GM10266 (cell line): Measurements from ENCODE around the gene YAP1.

ENCODE experiments used
- DNase-seq: peaks from one replicate; pipeline ENCODE4 v3.0.0; 2012; ENCODE audit errors: extremely low spot score
- TF ChIP-seq, protein P1 (sequence below): IDR thresholded peaks from 2 replicates; pipeline ENCODE4 v1.5.1; 2012; ENCODE audit warnings: mild to moderate bottlenecking, low read depth; ENCODE audit not compliant: control insufficient read depth, insufficient read depth; ENCODE audit errors: missing control alignments

Gene YAP1

DNA sequence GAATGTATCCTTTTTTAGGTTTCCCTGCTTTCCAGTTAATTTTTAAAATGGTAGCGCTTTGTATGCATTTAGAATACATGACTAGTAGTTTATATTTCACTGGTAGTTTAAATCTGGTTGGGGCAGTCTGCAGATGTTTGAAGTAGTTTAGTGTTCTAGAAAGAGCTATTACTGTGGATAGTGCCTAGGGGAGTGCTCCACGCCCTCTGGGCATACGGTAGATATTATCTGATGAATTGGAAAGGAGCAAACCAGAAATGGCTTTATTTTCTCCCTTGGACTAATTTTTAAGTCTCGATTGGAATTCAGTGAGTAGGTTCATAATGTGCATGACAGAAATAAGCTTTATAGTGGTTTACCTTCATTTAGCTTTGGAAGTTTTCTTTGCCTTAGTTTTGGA lies 120.7 kb downstream of the YAP1 start:
- DNase-seq: no peak
- TF ChIP-seq, protein P1, sequence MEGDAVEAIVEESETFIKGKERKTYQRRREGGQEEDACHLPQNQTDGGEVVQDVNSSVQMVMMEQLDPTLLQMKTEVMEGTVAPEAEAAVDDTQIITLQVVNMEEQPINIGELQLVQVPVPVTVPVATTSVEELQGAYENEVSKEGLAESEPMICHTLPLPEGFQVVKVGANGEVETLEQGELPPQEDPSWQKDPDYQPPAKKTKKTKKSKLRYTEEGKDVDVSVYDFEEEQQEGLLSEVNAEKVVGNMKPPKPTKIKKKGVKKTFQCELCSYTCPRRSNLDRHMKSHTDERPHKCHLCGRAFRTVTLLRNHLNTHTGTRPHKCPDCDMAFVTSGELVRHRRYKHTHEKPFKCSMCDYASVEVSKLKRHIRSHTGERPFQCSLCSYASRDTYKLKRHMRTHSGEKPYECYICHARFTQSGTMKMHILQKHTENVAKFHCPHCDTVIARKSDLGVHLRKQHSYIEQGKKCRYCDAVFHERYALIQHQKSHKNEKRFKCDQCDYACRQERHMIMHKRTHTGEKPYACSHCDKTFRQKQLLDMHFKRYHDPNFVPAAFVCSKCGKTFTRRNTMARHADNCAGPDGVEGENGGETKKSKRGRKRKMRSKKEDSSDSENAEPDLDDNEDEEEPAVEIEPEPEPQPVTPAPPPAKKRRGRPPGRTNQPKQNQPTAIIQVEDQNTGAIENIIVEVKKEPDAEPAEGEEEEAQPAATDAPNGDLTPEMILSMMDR: no peak

DNA sequence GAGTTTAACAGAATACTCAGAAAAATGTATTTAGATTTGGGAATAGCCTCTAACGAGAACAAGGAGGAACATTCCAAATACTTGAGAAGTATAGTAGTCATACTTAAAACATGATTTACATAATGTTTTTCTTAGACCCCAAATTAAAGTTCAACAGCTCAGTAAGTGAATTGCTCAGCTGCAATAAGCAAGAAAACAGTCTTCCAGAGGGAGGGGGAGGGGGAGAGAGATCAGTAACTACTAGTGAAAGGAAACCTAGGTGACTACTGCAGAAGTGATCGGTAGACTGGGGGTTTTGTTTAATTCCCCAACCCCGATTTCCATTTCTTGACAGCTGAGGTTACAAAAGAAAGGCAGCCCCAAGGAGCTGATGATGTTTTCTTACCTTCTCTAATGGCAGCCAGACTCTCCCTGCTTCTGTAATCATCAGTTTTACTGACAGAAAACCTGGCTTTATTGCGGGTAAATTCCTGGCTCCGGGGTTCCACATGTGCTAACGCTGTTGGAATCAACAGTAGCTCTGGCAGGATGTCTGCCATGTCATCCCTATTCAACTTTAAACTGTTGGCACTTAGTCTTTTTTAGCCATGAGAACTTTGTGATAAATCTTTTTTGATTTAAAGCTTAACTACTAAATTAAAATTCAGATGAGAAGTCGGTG lies 124.7 kb downstream of the YAP1 start:
- no peak for DNase-seq
- TF ChIP-seq, protein P1: no peak

DNA sequence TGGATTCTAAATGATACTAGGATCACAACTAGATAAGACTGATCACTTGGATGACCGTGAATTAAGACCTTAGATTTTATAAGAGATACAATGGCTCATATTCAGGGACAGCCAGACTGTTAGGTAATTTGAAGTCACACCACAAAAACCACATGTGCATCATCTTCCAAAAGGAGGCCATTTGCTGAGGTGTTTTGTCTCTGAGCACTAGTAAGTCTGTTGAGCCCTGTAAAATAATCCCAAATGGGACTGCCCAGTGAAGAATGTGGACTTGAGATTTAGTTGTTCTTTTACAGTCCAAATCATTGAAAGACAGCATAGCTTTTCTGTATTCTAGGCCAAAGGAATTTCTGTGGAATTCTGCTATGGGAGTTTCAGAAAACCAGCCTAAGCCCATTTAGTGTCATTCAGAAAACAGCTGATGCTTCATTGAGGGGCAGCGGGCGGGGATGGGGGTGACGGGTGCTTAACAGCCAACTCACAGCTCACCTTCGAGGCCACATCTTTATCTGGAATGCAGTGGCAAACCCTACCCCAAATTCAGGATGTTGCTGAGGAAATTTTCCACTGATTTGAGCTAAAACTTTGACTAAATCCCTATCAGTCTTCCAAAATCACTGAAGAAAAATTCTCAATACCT lies 127.0 kb downstream of the YAP1 start:
- TF ChIP-seq, protein P1: no peak
- DNase-seq: no peak

DNA sequence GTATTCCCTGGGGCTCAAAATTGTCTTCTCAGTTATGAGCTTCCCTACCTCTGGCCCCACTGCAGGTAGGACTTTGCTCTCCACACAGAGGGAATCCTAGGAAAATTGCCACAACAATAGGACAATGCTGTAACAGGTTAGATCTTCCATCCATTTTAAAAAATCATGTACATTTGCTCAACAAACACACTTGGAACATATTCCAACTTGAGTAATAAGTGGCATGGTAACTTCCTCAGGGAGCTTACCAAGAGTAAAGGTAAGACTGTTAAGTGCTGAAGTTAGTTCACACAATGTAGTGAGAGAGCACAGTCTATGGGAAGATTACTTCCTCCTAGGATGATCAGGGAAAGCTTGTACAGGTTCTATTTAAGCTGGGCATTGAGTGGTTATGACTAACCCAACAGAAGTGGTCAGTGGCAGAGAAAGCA lies 128.2 kb downstream of the YAP1 start:
- TF ChIP-seq, protein P1: no peak
- DNase-seq: no peak

DNA sequence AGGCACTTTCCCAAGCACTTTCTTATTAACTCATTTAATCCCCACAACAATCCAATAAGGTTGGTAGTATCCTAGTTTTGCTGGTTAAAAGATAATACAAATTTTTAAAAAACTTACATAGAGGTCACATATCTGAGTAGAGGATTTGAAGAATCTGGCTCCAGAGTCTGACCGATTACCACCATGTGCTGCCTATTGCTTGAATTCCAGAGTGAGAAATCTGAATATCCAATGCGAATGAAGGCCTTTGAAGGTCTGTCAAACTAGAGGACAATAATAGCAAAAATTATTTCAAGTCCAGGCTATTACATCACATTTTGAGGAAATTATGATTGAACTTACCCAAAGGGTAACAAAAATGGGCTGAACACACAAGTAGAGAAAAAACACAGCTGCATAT lies 129.2 kb downstream of the YAP1 start:
- no peak for DNase-seq

DNA sequence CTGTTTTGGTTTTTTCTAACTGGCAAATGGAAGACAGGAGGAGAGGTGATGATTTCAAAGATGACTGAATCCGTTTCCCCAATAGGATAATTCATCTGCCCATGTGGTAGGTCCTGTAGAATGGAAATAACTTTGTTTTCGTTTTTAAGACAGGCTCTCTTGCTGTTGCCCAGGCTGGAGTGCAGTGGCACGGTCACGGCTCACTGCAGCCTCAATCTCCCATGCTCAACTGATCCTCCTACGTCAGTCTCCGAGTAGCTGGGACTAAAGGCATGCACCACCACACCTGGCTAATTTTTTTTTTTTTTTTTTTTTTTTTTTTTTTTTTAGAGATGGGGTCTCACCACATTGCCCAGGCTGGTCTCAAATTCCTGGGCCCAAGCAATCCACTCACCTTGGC lies 129.7 kb downstream of the YAP1 start:
- DNase-seq: no peak
- TF ChIP-seq, protein P1: no peak

More for the DNA sequence above, 129.2 kb downstream of the YAP1 start:
- TF ChIP-seq, protein P1: no peak

DNA sequence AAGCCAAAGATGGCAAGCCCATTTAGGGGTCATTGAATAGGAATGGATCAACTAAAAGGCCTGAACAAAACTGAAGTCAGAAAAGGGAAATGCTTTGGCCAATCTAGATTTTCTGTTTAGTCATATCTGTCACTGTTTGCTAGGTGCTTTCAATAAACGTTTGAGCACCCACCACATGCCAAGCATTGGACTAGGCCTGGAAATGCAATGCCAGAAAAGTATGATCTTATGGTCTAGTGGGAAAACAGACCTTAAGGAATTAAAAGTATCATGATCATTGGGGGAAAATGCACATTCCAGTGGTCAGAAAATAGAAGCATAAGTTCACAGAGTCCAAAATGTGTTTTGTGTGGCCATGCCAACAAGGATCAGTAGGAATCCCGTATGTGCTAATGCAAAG lies 130.3 kb downstream of the YAP1 start:
- DNase-seq: no peak

More for the DNA sequence above, 130.3 kb downstream of the YAP1 start:
- TF ChIP-seq, protein P1: no peak
